PC-9 (cell line): ENCODE data around the gene SPON2. TPM values are rescaled to one million over a fixed set of nuclear protein-coding genes. Genes with fewer than 3 reads are reported as not detected.
"Not testable (repeated sequence)": the region's sequence is repeated elsewhere in the genome, so short reads cannot be mapped to it uniquely, and the experiment has no call there.

Source experiments
- BruUV-seq: library from RNA; stranded (reverse); fragments of 400-500 nt; replicated peaks from 2 replicates; lab custom pipeline; 2021; lab: Mats Ljungman, UMichigan
- CTCF ChIA-PET: fragments of 300-600 bp; sonication (Branson Sonifier 250); formaldehyde crosslinking; loops from one replicate; lab custom pipeline; 2022; ENCODE audit warnings: antibody characterized with exemption; lab: Charles Lee
- POLR2A ChIA-PET: fragments of 300-600 bp; sonication (Branson Sonifier 250); formaldehyde crosslinking; loops from one replicate; lab custom pipeline; 2022; ENCODE audit warnings: antibody characterized with exemption; ENCODE audit not compliant: unreplicated experiment; lab: Charles Lee
- DNase-seq, 2 experiments: peaks; one replicate each; pipeline versions ENCODE4 v3.0.0 to v3.0.0-alpha.2; 2015 to 2022; ENCODE audit warnings: mixed read lengths in 1 of 2
- H2AFZ ChIP-seq: fragments of 200-600 bp; sonication (generic); 2 replicates; pipeline ENCODE4 v1.8.1; 2017; ENCODE audit warnings: antibody characterized with exemption
- H3F3A ChIP-seq: fragments of 200-600 bp; sonication (generic); 2 replicates; pipeline ENCODE4 v1.8.1; 2017; ENCODE audit warnings: antibody characterized with exemption, mild to moderate bottlenecking, low read depth; ENCODE audit not compliant: insufficient read depth
- H3K27ac ChIP-seq: fragments of 200-600 bp; sonication (generic); 2 replicates; pipeline ENCODE4 v1.6.1; 2016; ENCODE audit warnings: mixed run types
- H3K27me3 ChIP-seq: fragments of 200-600 bp; sonication (generic); 2 replicates; pipeline ENCODE4 v1.6.1; 2016; ENCODE audit warnings: low read depth, mixed run types; ENCODE audit not compliant: insufficient read depth
- H3K36me3 ChIP-seq: fragments of 200-600 bp; sonication (generic); 2 replicates; pipeline ENCODE4 v1.6.1; 2016; ENCODE audit warnings: low read depth, mixed run types
- H3K4me1 ChIP-seq: fragments of 200-600 bp; sonication (generic); replicated peaks from 2 replicates; pipeline ENCODE4 v1.6.1; 2016; ENCODE audit warnings: mixed run types; ENCODE audit not compliant: insufficient read depth
- H3K4me2 ChIP-seq: fragments of 200-600 bp; sonication (generic); 2 replicates; pipeline ENCODE4 v1.6.1; 2017; ENCODE audit warnings: mixed run types
- H3K4me3 ChIP-seq: fragments of 200-600 bp; sonication (generic); 2 replicates; pipeline ENCODE4 v1.6.1; 2016; ENCODE audit warnings: mixed run types
- H3K79me2 ChIP-seq: fragments of 200-600 bp; sonication (generic); 2 replicates; pipeline ENCODE4 v1.6.1; 2017; ENCODE audit warnings: low read depth, mixed run types
- H3K9me2 ChIP-seq: fragments of 200-600 bp; sonication (generic); 2 replicates; pipeline ENCODE4 v1.8.1; 2017; ENCODE audit warnings: mild to moderate bottlenecking; ENCODE audit not compliant: insufficient read depth
- H3K9me3 ChIP-seq: fragments of 200-600 bp; sonication (generic); 2 replicates; pipeline ENCODE4 v1.8.1; 2016; ENCODE audit warnings: low read depth; ENCODE audit not compliant: insufficient read depth
- H4K20me1 ChIP-seq: fragments of 200-600 bp; sonication (generic); 2 replicates; pipeline ENCODE4 v1.8.1; 2017; ENCODE audit not compliant: insufficient read depth
- EZH2 ChIP-seq: fragments of 200-600 bp; sonication (generic); IDR thresholded peaks from 2 replicates; pipeline ENCODE4 v1.8.0; 2017; ENCODE audit warnings: antibody characterized with exemption, low read depth
- intact Hi-C: fragments of 100-400 bp; cut with micrococcal nuclease; formaldehyde crosslinking; loops from one replicate; pipeline ENCODE4 v1.10.0; 2022; ENCODE audit not compliant: unreplicated experiment
- total RNA-seq: library from RNA; stranded (reverse); gene quantifications from 2 replicates; pipeline ENCODE4 v1.2.3, GENCODE V29; 2021
- TF ChIP-seq, protein P1 (sequence below): fragments of 200-600 bp; sonication (generic); conservative IDR thresholded peaks from 2 replicates; pipeline ENCODE4 v1.6.1; 2017; ENCODE audit warnings: mixed run types, antibody characterized with exemption, mild to moderate bottlenecking, moderate library complexity

The SPON2 gene
- total RNA-seq, 1 experiment from 2014 or later = 2.0 TPM

DNA sequence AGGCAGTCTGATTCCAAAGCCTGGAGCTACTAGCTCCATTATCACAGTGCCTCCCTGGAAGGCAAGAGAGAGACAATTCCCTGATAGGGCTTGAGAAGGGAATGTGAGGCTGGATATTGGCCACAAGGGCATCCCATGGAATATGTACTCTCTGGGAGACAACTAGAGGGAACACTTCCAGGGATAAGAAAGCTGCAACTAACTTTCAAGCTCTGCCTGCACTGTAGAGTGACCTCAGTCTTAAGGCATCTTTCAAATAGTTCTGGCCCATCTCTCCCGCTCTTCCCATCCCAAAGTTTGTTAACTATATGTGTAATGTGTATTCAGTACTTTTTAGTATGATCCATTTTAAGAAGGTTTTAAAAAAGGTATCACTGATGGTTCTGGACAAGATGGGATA is 45.9 kb downstream of the SPON2 start:
- POLR2A ChIA-PET = no interaction called here
- BruUV-seq = no TSS peak
- Histone ChIP-seq H2AFZ (no peak overlapping the region), H3K4me2 (no peak overlapping the region), H3F3A (no peaks in the 10 kb centered on the region), H3K9me2 (no peaks in the 10 kb centered on the region), H3K36me3 (no peaks in the 10 kb centered on the region), H3K4me3 (no peak overlapping the region), H3K9me3 (no peaks in the 10 kb centered on the region), H3K4me1 (no peaks in the 10 kb centered on the region), H3K27me3 (no peaks in the 10 kb centered on the region), H3K27ac (no peak overlapping the region), H4K20me1 (peaks cover 4% of the 10 kb centered on the region; the same call in 1 of the 2 replicates), H3K79me2 (no peaks in the 10 kb centered on the region)
- DNase-seq = no peak
- intact Hi-C loops = no loop called here
- CTCF ChIA-PET = no interaction called here
- TF ChIP-seq, protein P1, sequence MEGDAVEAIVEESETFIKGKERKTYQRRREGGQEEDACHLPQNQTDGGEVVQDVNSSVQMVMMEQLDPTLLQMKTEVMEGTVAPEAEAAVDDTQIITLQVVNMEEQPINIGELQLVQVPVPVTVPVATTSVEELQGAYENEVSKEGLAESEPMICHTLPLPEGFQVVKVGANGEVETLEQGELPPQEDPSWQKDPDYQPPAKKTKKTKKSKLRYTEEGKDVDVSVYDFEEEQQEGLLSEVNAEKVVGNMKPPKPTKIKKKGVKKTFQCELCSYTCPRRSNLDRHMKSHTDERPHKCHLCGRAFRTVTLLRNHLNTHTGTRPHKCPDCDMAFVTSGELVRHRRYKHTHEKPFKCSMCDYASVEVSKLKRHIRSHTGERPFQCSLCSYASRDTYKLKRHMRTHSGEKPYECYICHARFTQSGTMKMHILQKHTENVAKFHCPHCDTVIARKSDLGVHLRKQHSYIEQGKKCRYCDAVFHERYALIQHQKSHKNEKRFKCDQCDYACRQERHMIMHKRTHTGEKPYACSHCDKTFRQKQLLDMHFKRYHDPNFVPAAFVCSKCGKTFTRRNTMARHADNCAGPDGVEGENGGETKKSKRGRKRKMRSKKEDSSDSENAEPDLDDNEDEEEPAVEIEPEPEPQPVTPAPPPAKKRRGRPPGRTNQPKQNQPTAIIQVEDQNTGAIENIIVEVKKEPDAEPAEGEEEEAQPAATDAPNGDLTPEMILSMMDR = no peak
- TF ChIP-seq EZH2 = no peak

DNA sequence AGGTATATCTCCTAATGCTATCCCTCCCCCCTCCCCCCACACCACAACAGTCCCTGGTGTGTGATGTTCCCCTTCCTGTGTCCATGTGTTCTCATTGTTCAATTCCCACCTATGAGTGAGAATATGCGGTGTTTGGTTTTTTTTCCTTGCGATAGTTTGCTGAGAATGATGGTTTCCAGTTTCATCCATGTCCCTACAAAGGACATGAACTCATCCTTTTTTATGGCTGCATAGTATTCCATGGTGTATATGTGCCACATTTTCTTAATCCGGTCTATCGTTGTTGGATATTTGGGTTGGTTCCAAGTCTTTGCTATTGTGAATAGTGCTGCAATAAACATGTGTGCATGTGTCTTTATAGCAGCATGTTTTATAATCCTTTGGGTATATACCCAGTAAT is 46.9 kb downstream of the SPON2 start:
- H3K9me2 ChIP-seq, H2AFZ ChIP-seq, H3K4me3 ChIP-seq, CTCF ChIA-PET, H3K27me3 ChIP-seq, H4K20me1 ChIP-seq, H3K9me3 ChIP-seq, H3K4me2 ChIP-seq, intact Hi-C loops, DNase-seq, H3K79me2 ChIP-seq, H3K36me3 ChIP-seq, H3F3A ChIP-seq, POLR2A ChIA-PET, BruUV-seq, H3K4me1 ChIP-seq, H3K27ac ChIP-seq: not testable (repeated sequence)

DNA sequence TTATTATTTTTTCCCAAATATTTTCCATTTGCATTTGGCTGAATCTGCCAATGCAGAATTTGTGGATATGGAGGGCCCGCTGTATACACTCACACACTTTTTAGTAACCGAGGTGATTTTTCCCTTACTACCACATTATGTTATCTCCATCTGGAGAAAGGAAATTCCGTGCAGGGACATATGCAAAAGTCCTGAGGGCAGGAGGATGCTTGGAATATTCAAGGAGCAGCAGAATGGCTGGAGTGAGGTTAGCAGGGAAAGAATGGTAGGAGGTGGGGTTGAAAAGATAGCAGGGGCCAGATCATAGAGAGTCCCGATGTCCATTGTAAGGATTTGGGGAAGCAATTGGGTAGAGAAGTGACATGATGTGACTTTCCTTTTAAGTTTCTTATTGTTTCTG is 47.6 kb downstream of the SPON2 start:
- POLR2A ChIA-PET = no interaction called here
- DNase-seq = no peak
- Histone ChIP-seq H3K79me2 (no peaks in the 10 kb centered on the region), H3F3A (no peaks in the 10 kb centered on the region), H3K4me2 (no peak overlapping the region), H3K27me3 (no peaks in the 10 kb centered on the region), H3K27ac (no peak overlapping the region), H3K9me2 (no peaks in the 10 kb centered on the region; the same call in 1 of the 2 replicates), H3K9me3 (no peaks in the 10 kb centered on the region), H3K4me1 (no peaks in the 10 kb centered on the region), H4K20me1 (peaks cover 4% of the 10 kb centered on the region; the same call in 1 of the 2 replicates), H3K4me3 (no peak overlapping the region), H3K36me3 (no peaks in the 10 kb centered on the region), H2AFZ (no peak overlapping the region)
- CTCF ChIA-PET = no interaction called here
- intact Hi-C loops = no loop called here
- BruUV-seq = no TSS peak
- TF ChIP-seq, protein P1 = no peak
- TF ChIP-seq EZH2 = no peak

DNA sequence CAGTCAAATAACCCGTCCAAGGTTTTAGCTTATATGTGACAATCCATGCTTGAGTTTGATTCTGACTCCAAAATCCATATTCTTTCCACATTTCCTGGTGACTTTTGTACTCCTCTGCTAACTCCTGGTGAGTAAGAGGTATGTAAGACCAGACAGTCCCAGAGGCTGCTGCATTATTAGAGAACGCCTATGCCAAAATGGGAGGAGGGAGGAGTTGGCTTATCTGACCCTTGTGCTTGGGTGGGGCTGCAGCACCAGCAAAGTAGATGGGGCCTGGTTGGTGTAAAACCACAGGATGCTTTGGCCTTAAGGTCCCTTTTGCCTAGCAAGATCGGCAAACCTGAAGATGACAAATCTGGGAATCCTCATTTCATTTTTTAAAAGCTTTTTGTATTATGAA is 49.9 kb downstream of the SPON2 start:
- intact Hi-C loops = no loop called here
- Histone ChIP-seq H3K36me3 (no peaks in the 10 kb centered on the region), H3K4me1 (no peaks in the 10 kb centered on the region), H4K20me1 (peaks cover 4% of the 10 kb centered on the region; the same call in 1 of the 2 replicates), H3K79me2 (no peaks in the 10 kb centered on the region), H3K9me2 (no peaks in the 10 kb centered on the region; the same call in 1 of the 2 replicates), H3K27ac (no peak overlapping the region), H2AFZ (no peak overlapping the region), H3K9me3 (no peaks in the 10 kb centered on the region), H3F3A (no peaks in the 10 kb centered on the region), H3K27me3 (no peaks in the 10 kb centered on the region), H3K4me3 (no peak overlapping the region), H3K4me2 (no peak overlapping the region)
- BruUV-seq = no TSS peak
- POLR2A ChIA-PET = no interaction called here
- no peak for DNase-seq
- CTCF ChIA-PET = interaction anchor here (0.5 kb wide), 1 partner anchor 8 kb away, joined by 5 read pairs; no protein-coding TSS in a partner anchor
- TF ChIP-seq, protein P1 = no peak
- TF ChIP-seq EZH2 = no peak
